ENCODE data around the gene S100B. TPM values are rescaled to one million over a fixed set of nuclear protein-coding genes. Genes with fewer than 3 reads are reported as not detected.

S100B gene
- total and polyA plus RNA-seq, 2 donors from 2014 or later: 2.6 to 6.9 TPM

DNA sequence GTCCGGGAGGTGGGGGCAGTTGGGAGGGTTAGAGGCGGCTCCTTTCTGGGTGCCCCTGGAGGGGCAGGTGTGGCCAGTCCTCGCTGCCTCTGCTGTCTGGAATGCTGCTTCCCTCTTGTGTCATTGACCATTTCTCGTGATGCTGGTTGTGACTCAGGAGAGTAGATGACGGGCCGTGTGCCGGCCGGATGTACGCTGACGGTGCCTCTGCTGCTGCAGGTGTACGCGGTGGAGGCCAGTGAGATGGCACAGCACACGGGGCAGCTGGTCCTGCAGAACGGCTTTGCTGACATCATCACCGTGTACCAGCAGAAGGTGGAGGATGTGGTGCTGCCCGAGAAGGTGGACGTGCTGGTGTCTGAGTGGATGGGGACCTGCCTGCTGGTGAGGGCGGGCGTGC lies 44.5 kb upstream of the S100B start:
- Histone ChIP-seq H3K9me3 (ENCODE audit: control insufficient read depth in 2 of 3, insufficient read depth in 1 of 3, low read length in 3 of 3) (no peaks in the 10 kb centered on the region), H3K9ac (ENCODE audit: low read length in 3 of 3) (no peak overlapping the region), H3K27me3 (ENCODE audit: control insufficient read depth, insufficient read depth, low read length) (no peaks in the 10 kb centered on the region), H3K4me1 (ENCODE audit: control insufficient read depth in 2 of 3, insufficient read depth in 2 of 3, low read depth in 1 of 3, low read length in 3 of 3) (no peaks in the 10 kb centered on the region), H3K4me3 (ENCODE audit: low read length in 3 of 3) (no peak overlapping the region), H3K36me3 (ENCODE audit: control insufficient read depth in 2 of 3, insufficient read depth in 3 of 3, low read length in 3 of 3) (peaks cover 3 to 62% (median 49%) of the 10 kb centered on the region in 3 donors), H3K27ac (ENCODE audit: low read depth in 2 of 2, low read length in 2 of 2) (no peak overlapping the region)
- intact Hi-C loops (cut with DNase I): no loop called here
- DNase-seq: no peak
- no peak for FAIRE-seq
- TF ChIP-seq, protein P1, sequence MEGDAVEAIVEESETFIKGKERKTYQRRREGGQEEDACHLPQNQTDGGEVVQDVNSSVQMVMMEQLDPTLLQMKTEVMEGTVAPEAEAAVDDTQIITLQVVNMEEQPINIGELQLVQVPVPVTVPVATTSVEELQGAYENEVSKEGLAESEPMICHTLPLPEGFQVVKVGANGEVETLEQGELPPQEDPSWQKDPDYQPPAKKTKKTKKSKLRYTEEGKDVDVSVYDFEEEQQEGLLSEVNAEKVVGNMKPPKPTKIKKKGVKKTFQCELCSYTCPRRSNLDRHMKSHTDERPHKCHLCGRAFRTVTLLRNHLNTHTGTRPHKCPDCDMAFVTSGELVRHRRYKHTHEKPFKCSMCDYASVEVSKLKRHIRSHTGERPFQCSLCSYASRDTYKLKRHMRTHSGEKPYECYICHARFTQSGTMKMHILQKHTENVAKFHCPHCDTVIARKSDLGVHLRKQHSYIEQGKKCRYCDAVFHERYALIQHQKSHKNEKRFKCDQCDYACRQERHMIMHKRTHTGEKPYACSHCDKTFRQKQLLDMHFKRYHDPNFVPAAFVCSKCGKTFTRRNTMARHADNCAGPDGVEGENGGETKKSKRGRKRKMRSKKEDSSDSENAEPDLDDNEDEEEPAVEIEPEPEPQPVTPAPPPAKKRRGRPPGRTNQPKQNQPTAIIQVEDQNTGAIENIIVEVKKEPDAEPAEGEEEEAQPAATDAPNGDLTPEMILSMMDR (IDR thresholded peaks at IDR 0.05; ENCODE audit: borderline replicate concordance, extremely low read depth, insufficient read depth): no peak

DNA sequence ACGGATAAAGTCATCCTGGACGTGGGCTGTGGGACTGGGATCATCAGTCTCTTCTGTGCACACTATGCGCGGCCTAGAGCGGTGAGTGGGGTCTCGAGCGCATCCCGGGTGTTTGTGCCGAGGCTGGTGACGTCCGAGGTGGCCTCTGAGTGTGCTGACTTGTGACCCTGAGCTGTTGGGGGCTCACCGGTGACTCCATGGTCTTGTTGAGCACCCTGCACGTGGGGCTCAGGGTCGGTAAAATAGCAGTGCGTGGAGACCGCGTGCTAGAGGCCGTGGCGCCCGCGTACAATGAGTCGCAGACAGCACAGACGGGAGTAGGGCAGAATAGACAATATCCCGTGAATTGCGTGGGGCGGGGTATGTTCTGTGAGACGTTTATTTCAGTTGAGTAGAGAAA lies 43.7 kb upstream of the S100B start:
- no peaks in the 10 kb centered on the region for H3K9me3 ChIP-seq (ENCODE audit: control insufficient read depth in 2 of 3, insufficient read depth in 1 of 3, low read length in 3 of 3)
- H3K9ac ChIP-seq (ENCODE audit: low read length in 3 of 3): no peak overlapping the region
- no peaks in the 10 kb centered on the region for H3K4me1 ChIP-seq (ENCODE audit: control insufficient read depth in 2 of 3, insufficient read depth in 2 of 3, low read depth in 1 of 3, low read length in 3 of 3)
- FAIRE-seq: no peak
- H3K27ac ChIP-seq (ENCODE audit: low read depth in 2 of 2, low read length in 2 of 2): no peak overlapping the region
- H3K36me3 ChIP-seq (ENCODE audit: control insufficient read depth in 2 of 3, insufficient read depth in 3 of 3, low read length in 3 of 3): peaks cover 3 to 68% (median 56%) of the 10 kb centered on the region in 3 donors
- H3K4me3 ChIP-seq (ENCODE audit: low read length in 3 of 3): no peak overlapping the region
- TF ChIP-seq, protein P1 (IDR thresholded peaks at IDR 0.05; ENCODE audit: borderline replicate concordance, extremely low read depth, insufficient read depth): no peak
- DNase-seq: no peak
- intact Hi-C loops (cut with DNase I): no loop called here
- H3K27me3 ChIP-seq (ENCODE audit: control insufficient read depth, insufficient read depth, low read length): no peaks in the 10 kb centered on the region

DNA sequence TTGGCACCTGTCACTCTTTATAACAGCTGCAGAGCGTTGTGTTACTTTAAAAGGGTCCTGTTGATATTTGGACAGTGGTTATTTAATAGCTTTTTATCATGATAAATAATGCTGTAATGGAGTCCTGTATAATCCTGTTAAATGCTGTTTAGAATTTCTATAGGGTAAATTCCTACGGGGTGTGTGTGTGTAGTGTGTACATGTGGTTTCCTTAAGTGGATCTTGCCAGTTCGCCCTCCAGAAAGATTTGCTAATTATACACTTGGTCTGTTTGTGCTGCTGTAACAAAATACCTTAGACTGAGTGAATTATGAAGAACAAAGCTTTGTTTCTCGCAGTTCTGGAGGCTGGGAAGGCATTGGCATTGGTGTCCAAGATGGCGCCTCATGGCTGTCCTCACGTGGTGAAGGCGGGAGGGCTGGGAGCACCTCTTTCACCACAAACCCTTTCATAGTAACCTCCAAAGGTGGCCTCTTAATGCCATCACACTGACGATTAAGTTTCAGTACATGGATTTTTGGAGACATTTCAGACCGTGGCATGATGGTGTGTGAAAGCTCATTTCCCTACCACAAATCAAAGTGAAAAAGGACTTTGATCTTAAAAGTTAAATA lies 41.8 kb upstream of the S100B start:
- TF ChIP-seq, protein P1 (IDR thresholded peaks at IDR 0.05; ENCODE audit: borderline replicate concordance, extremely low read depth, insufficient read depth): no peak
- DNase-seq (no peak), FAIRE-seq (no peak)
- H3K36me3 ChIP-seq (ENCODE audit: control insufficient read depth in 2 of 3, insufficient read depth in 3 of 3, low read length in 3 of 3): peaks cover 7 to 51% (median 47%) of the 10 kb centered on the region in 3 donors
- intact Hi-C loops (cut with DNase I): no loop called here
- no peak overlapping the region for H3K27ac ChIP-seq (ENCODE audit: low read depth in 2 of 2, low read length in 2 of 2)
- no peaks in the 10 kb centered on the region for H3K9me3 ChIP-seq (ENCODE audit: control insufficient read depth in 2 of 3, insufficient read depth in 1 of 3, low read length in 3 of 3)
- H3K9ac ChIP-seq (ENCODE audit: low read length in 3 of 3): no peak overlapping the region
- no peaks in the 10 kb centered on the region for H3K27me3 ChIP-seq (ENCODE audit: control insufficient read depth, insufficient read depth, low read length)
- H3K4me1 ChIP-seq (ENCODE audit: control insufficient read depth in 2 of 3, insufficient read depth in 2 of 3, low read depth in 1 of 3, low read length in 3 of 3): no peaks in the 10 kb centered on the region
- no peak overlapping the region for H3K4me3 ChIP-seq (ENCODE audit: low read length in 3 of 3)

DNA sequence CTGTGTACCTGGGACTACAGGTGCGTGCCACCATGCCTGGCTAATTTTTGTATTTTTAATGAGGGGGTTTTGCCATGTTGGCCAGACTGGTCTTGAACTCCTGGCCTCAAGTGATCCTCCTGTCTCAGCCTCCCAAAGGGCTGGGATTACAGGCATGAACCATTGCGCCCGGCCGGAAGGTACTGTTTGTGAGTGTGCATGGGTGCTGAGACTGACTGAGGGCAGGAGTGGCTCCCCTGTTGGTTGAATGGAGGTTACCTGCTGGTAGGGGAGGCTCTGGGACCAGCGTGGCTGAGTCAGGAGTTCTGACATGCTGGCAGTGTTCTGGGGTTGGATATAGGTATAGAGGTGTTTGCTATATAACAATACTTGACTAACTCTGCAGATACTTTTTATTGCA lies 41.0 kb upstream of the S100B start:
- Histone ChIP-seq H3K27me3 (ENCODE audit: control insufficient read depth, insufficient read depth, low read length) (no peaks in the 10 kb centered on the region), H3K9me3 (ENCODE audit: control insufficient read depth in 2 of 3, insufficient read depth in 1 of 3, low read length in 3 of 3) (no peaks in the 10 kb centered on the region), H3K4me1 (ENCODE audit: control insufficient read depth in 2 of 3, insufficient read depth in 2 of 3, low read depth in 1 of 3, low read length in 3 of 3) (no peaks in the 10 kb centered on the region), H3K36me3 (ENCODE audit: control insufficient read depth in 2 of 3, insufficient read depth in 3 of 3, low read length in 3 of 3) (peaks cover 10 to 53% (median 46%) of the 10 kb centered on the region in 3 donors), H3K27ac (ENCODE audit: low read depth in 2 of 2, low read length in 2 of 2) (no peak overlapping the region), H3K9ac (ENCODE audit: low read length in 3 of 3) (no peak overlapping the region), H3K4me3 (ENCODE audit: low read length in 3 of 3) (no peak overlapping the region)
- DNase-seq (no peak), FAIRE-seq (no peak)
- TF ChIP-seq, protein P1 (IDR thresholded peaks at IDR 0.05; ENCODE audit: borderline replicate concordance, extremely low read depth, insufficient read depth): no peak
- intact Hi-C loops (cut with DNase I): no loop called here

All from kidney (tissue), 14 donors.